ENCODE measurements around the gene CUEDC2.

- TF ChIP-seq, protein P1, sequence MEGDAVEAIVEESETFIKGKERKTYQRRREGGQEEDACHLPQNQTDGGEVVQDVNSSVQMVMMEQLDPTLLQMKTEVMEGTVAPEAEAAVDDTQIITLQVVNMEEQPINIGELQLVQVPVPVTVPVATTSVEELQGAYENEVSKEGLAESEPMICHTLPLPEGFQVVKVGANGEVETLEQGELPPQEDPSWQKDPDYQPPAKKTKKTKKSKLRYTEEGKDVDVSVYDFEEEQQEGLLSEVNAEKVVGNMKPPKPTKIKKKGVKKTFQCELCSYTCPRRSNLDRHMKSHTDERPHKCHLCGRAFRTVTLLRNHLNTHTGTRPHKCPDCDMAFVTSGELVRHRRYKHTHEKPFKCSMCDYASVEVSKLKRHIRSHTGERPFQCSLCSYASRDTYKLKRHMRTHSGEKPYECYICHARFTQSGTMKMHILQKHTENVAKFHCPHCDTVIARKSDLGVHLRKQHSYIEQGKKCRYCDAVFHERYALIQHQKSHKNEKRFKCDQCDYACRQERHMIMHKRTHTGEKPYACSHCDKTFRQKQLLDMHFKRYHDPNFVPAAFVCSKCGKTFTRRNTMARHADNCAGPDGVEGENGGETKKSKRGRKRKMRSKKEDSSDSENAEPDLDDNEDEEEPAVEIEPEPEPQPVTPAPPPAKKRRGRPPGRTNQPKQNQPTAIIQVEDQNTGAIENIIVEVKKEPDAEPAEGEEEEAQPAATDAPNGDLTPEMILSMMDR (IDR thresholded peaks at IDR 0.05; ENCODE audit: poor library complexity), result peak; percentile 78
- TF ChIP-seq EZH2phosphoT487 (IDR thresholded peaks at IDR 0.05; ENCODE audit: low read depth, severe bottlenecking, unreplicated experiment), result no peak
Measured at GRCh38 chr10:102422545-102423129, 9.7 kb downstream of the CUEDC2 start.

All from hepatocyte (in vitro differentiated cells).